Nephron progenitor cell (in vitro differentiated cells): ENCODE measurements around the gene GGTA1.
"Not testable (repeated sequence)": the region's sequence is repeated elsewhere in the genome, so short reads cannot be mapped to it uniquely, and the experiment has no call there.

Experiments used
- DNase-seq: peaks from one replicate; pipeline ENCODE4 v3.0.0; 2021
- H3K27ac Mint-ChIP-seq: 2 replicates; pipeline ENCODE4 v1.8.0; 2021; ENCODE audit warnings: mild to moderate bottlenecking, moderate library complexity, mixed read lengths
- H3K27me3 Mint-ChIP-seq: 2 replicates; pipeline ENCODE4 v1.8.0; 2021; ENCODE audit warnings: mild to moderate bottlenecking, low read depth, mixed read lengths; ENCODE audit not compliant: poor library complexity
- H3K36me3 Mint-ChIP-seq: 2 replicates; pipeline ENCODE4 v1.8.0; 2021; ENCODE audit warnings: low read depth, mixed read lengths
- H3K4me1 Mint-ChIP-seq: 2 replicates; pipeline ENCODE4 v1.8.0; 2021; ENCODE audit warnings: mixed read lengths
- H3K4me3 Mint-ChIP-seq: 2 replicates; pipeline ENCODE4 v1.8.0; 2021; ENCODE audit warnings: mild to moderate bottlenecking, moderate library complexity, mixed read lengths
- H3K9me3 Mint-ChIP-seq: 2 replicates; pipeline ENCODE4 v1.8.0; 2021; ENCODE audit warnings: mild to moderate bottlenecking, moderate library complexity, mixed read lengths
- CTCF ChIP-seq: fragments of 200-600 bp; sonication (generic); IDR thresholded peaks from 2 replicates; pipeline ENCODE4 v1.5.0; 2021; ENCODE audit warnings: antibody characterized with exemption

The GGTA1 gene

GRCh38 chr9:121527371-121527770 lies 27.7 kb upstream of the GGTA1 start:
- Mint-ChIP-seq H3K4me3 (no peak overlapping the region), H3K4me1 (no peaks in the 10 kb centered on the region), H3K27me3 (peaks cover 24% of the 10 kb centered on the region), H3K9me3 (peaks cover 7% of the 10 kb centered on the region), H3K36me3 (peaks cover 3% of the 10 kb centered on the region), H3K27ac (no peak overlapping the region)
- no peak for DNase-seq
- TF ChIP-seq CTCF, result no peak

GRCh38 chr9:121519688-121520087 lies 20.0 kb upstream of the GGTA1 start:
- not testable (repeated sequence) for H3K36me3 Mint-ChIP-seq, H3K27ac Mint-ChIP-seq, DNase-seq, H3K4me1 Mint-ChIP-seq, H3K4me3 Mint-ChIP-seq
- H3K9me3 Mint-ChIP-seq, result peaks cover 32% of the 10 kb centered on the region
- H3K27me3 Mint-ChIP-seq, result peaks cover 24% of the 10 kb centered on the region

- H3K9me3 Mint-ChIP-seq, result peaks cover 32% of the 10 kb centered on the region
- H3K36me3 Mint-ChIP-seq, result peaks cover 4% of the 10 kb centered on the region
- no peak overlapping the region for H3K27ac Mint-ChIP-seq
- H3K4me1 Mint-ChIP-seq, result no peaks in the 10 kb centered on the region
- TF ChIP-seq CTCF, result no peak
- H3K27me3 Mint-ChIP-seq, result peaks cover 25% of the 10 kb centered on the region
- no peak for DNase-seq
- H3K4me3 Mint-ChIP-seq, result no peak overlapping the region
Measured at GRCh38 chr9:121518634-121519033, 19.0 kb upstream of the GGTA1 start.

GRCh38 chr9:121513166-121513565 lies 13.5 kb upstream of the GGTA1 start:
- not testable (repeated sequence) for H3K9me3 Mint-ChIP-seq, H3K36me3 Mint-ChIP-seq, H3K27ac Mint-ChIP-seq, H3K4me3 Mint-ChIP-seq, H3K4me1 Mint-ChIP-seq, DNase-seq
- peaks cover 18% of the 10 kb centered on the region for H3K27me3 Mint-ChIP-seq

- Mint-ChIP-seq H3K9me3 (peaks cover 4% of the 10 kb centered on the region), H3K36me3 (no peaks in the 10 kb centered on the region), H3K4me1 (no peaks in the 10 kb centered on the region), H3K27me3 (peaks cover 40% of the 10 kb centered on the region), H3K27ac (no peak overlapping the region), H3K4me3 (no peak overlapping the region)
- TF ChIP-seq CTCF, result no peak
- DNase-seq, result no peak
Measured at GRCh38 chr9:121510766-121511550, 11.3 kb upstream of the GGTA1 start.

GRCh38 chr9:121509180-121509579 lies 9.5 kb upstream of the GGTA1 start:
- H3K4me3 Mint-ChIP-seq, result no peak overlapping the region
- H3K9me3 Mint-ChIP-seq, result no peaks in the 10 kb centered on the region
- no peak for TF ChIP-seq CTCF
- peaks cover 52% of the 10 kb centered on the region for H3K27me3 Mint-ChIP-seq
- no peaks in the 10 kb centered on the region for H3K36me3 Mint-ChIP-seq
- no peaks in the 10 kb centered on the region for H3K4me1 Mint-ChIP-seq
- no peak for DNase-seq
- no peak overlapping the region for H3K27ac Mint-ChIP-seq

- Mint-ChIP-seq H3K4me1 (peaks cover 5% of the 10 kb centered on the region), H3K9me3 (no peaks in the 10 kb centered on the region), H3K36me3 (no peaks in the 10 kb centered on the region), H3K4me3 (no peak overlapping the region), H3K27ac (no peak overlapping the region), H3K27me3 (peaks cover 54% of the 10 kb centered on the region)
- no peak for TF ChIP-seq CTCF
- DNase-seq, result no peak
Measured at GRCh38 chr9:121508415-121508814, 8.8 kb upstream of the GGTA1 start.
